ENCODE results near the gene TNXB.
"Not testable (repeated sequence)": the region's sequence is repeated elsewhere in the genome, so short reads cannot be mapped to it uniquely, and the experiment has no call there.

The TNXB gene

DNA sequence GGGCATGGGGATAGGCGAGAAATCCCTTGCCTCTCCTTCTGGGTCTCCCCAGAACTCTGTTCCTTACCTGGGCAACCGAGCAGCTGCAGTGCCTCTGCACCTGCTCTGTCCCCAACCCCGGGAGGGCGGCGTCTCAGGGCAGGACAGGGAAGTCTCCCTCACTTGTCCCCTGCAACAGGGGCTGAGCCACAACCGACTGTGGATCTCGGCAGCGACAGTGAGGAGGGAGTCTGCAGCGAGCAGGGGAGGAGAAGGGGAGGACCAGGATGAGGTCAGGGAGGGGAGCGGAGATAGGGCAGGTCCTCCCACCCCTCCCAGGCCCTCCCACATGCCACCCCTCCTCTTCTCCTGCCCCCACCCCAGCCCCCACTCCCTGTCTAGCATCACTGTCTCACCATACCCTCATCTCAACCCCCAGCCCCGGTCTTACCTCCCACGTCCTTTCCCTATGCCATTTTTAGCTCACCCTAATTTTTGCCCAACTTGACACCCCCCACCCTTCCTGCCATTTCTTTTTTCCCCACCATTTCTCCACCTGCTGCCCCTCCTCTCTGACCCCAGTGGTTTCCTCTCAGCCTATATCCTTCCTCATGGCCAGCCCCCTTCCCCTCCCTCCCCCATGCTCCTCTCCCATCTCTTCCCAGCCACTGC, at the start of gene TNXB:
Gene TNXB, minus strand, starts transcription at position 225 of the 651 bp plus-strand sequence. CDS start 11,140 bp downstream, outside the sequence.
- no peak for DNase-seq (ENCODE audit: low read depth in 4 of 4, low spot score in 1 of 4)

GRCh38 chr6:32158052-32158451, 48.9 kb upstream of the TNXB start:
- no peak for DNase-seq (ENCODE audit: low read depth in 4 of 4, low spot score in 1 of 4)

- no peak for DNase-seq (ENCODE audit: low read depth in 4 of 4, low spot score in 1 of 4)
These were observed 47.8 kb upstream of the TNXB start for GRCh38 chr6:32156891-32157290.

GRCh38 chr6:32154514-32155161, 45.5 kb upstream of the TNXB start:
- DNase-seq (ENCODE audit: low read depth in 4 of 4, low spot score in 1 of 4): peak in 2 of 4 experiments; percentile 40 to 47

GRCh38 chr6:32153564-32154513, 44.7 kb upstream of the TNXB start, which contains the start of gene PPT2:
Gene PPT2, plus strand, starts transcription at chr6:32154141. Its CDS starts 454 bp downstream, at chr6:32154595.
- DNase-seq (ENCODE audit: low read depth in 4 of 4, low spot score in 1 of 4): peak; percentile 48 to 75 (median 59)

- DNase-seq (ENCODE audit: low read depth in 4 of 4, low spot score in 1 of 4): no peak
These were observed 43.8 kb upstream of the TNXB start for GRCh38 chr6:32152769-32153563.

DNA sequence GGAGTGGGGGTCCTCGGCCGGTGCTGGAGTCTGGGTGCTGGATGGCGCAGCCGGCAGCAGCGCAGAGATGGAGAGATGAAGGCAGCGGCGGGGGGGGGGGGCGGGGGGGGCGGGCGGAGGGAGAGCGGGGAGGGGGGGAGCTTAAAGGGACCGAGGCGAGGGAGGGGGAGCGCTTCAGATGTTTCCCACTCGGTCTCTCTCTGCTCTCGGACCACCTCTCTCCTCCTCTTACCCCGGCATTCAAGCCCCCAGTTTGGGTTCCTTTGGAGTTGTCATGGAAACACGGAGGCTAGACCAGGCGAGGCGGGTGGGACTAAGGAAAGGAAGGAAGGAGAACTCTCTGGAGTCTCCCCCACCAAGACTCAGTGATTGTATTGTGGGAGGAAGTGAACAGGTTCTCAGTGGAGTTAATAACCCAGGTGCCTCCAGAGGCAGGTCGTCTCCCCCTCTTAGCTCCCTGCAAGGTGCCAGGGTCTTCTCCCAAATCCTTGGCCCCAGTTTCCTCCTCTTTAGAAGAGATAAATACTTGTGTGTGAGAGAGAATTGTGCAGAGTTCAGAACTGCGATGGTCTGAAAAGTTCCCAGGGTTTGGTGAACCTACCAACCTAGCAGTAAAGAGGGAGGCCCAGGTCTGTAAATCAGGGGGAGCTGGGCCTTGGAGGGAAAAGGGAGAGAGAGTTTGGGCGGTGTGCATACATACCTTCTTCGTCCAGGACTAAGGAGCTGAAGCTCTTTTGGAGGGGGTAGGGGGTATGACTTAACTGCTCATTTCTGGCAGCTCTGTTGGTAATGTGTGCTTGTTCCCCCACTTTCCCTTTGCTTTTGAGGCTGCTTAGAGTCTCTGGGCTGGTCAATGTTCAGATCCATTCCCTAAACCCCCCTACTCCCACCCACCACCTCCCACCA, 43.0 kb upstream of the TNXB start, which contains the start of gene PRRT1:
Gene PRRT1, minus strand, starts transcription at position 77 of the 906 bp plus-strand sequence. CDS start 112 bp downstream, outside the sequence.
- DNase-seq (ENCODE audit: low read depth in 4 of 4, low spot score in 1 of 4): no peak

- DNase-seq (ENCODE audit: low read depth in 4 of 4, low spot score in 1 of 4): no peak
These were observed 42.2 kb upstream of the TNXB start for GRCh38 chr6:32151181-32151862.

GRCh38 chr6:32149932-32150870, 41.1 kb upstream of the TNXB start:
- no peak for DNase-seq (ENCODE audit: low read depth in 4 of 4, low spot score in 1 of 4)

GRCh38 chr6:32149092-32149755, 40.1 kb upstream of the TNXB start:
- no peak for DNase-seq (ENCODE audit: low read depth in 4 of 4, low spot score in 1 of 4)

DNA sequence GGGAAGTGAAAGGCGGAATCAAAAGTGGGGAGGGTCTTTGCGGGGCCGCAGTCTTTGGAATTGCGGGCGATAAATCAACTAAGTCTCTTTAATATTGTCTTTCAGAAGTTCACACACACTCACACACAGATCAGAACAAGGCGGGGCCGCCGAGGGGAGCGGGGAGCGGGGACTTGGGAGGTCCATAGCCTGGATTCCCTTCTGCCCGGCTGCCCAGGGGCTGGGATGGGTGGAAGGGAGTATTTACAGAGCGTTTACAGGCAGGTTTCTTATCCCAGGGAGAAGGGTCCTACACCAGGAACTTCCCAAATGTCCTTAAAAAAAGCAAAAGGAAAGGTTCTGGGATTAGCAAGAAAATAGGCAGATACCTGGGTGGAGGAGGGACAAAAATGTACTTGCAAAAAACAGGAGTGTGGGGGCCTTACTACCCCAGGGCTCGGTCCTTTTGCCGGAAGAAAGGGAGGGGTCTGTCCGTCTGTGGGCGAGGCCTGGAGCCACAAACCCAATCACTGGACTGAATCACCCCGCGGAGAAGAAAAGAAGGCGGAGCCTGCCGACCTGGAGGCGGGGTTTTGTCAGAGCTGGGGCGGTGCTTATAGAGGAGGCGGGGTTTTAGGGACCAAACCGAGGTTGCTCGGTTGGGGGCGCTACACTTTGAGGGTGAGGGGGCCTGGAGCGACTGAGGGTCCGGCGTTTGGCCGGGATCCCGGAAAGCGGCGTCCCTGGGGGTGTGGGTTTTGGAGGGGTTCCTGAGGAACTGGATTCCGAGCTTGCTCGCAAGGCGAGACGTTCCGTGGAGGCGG, 39.4 kb upstream of the TNXB start:
- DNase-seq (ENCODE audit: low read depth in 4 of 4, low spot score in 1 of 4): peak in 3 of 4 experiments; percentile 51 to 55 (median 54)

- no peak for DNase-seq (ENCODE audit: low read depth in 4 of 4, low spot score in 1 of 4)
These were observed 38.4 kb upstream of the TNXB start for GRCh38 chr6:32147401-32148132.

- no peak for DNase-seq (ENCODE audit: low read depth in 4 of 4, low spot score in 1 of 4)
These were observed 37.5 kb upstream of the TNXB start for GRCh38 chr6:32146687-32147086.

GRCh38 chr6:32146287-32146686, 37.1 kb upstream of the TNXB start:
- DNase-seq (ENCODE audit: low read depth in 4 of 4, low spot score in 1 of 4): no peak

DNA sequence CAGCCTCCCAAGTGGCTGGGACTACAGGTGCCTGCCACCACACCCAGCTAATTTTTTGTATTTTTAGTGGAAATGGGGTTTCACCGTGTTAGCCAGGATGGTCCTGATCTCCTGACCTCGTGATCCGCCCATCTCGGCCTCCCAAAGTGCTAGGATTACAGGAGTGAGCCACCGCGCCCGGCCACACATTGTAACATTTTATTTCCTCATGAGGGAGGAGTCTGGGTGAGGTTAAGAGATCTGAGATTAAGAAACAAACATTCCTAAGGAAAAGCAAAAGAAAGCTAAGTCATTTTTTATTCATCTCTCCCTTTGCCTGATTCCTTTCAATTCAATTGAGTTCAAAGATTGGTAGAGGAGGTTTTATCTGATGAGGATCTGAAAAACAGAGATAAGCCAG, 35.1 kb upstream of the TNXB start:
- DNase-seq (ENCODE audit: low read depth in 4 of 4, low spot score in 1 of 4): not testable (repeated sequence)

Measured in stimulated activated CD4-positive, alpha-beta T cell treated with anti-CD3 and anti-CD28 coated beads, Interleukin-1b, Interleukin-23, amount 100 ng/mL, for 24 hours (primary cell).